Transverse colon (tissue), 4 donors: ENCODE measurements around the gene CABLES2. TPM values are rescaled to one million over a fixed set of nuclear protein-coding genes. Genes with fewer than 3 reads are reported as not detected.

Experiments
- DNase-seq: peaks from one replicate; pipeline ENCODE4 v3.0.0-alpha.2; 2019
- H3K27ac ChIP-seq, 4 donors: fragments of 200-600 bp; sonication (generic); 2 replicates each; pipeline ENCODE4 v1.5.1; 2016 to 2018; ENCODE audit warnings: inconsistent platforms in 4 of 4
- H3K27me3 ChIP-seq: fragments of 200-600 bp; sonication (generic); 2 replicates; pipeline ENCODE4 v1.5.1; 2017; ENCODE audit warnings: inconsistent platforms
- H3K36me3 ChIP-seq, 4 donors: fragments of 200-600 bp; sonication (generic); 2 replicates each; pipeline ENCODE4 v1.5.1; 2017 to 2019; ENCODE audit warnings: inconsistent platforms in 4 of 4
- H3K4me1 ChIP-seq, 4 donors: fragments of 200-600 bp; sonication (generic); 2 replicates each; pipeline ENCODE4 v1.5.1; 2017 to 2020; ENCODE audit warnings: inconsistent platforms in 4 of 4
- H3K4me3 ChIP-seq, 4 donors: fragments of 200-600 bp; sonication (generic); 1 replicate in 1 of 4; 2 replicates in 3 of 4; pipeline versions ENCODE4 v1.5.1 to v1.6.1; 2017 to 2019; ENCODE audit warnings: inconsistent platforms in 4 of 4
- H3K9me3 ChIP-seq, 2 donors: fragments of 200-600 bp; sonication (generic); 2 replicates each; pipeline ENCODE4 v1.5.1; 2017 to 2019; ENCODE audit warnings: inconsistent platforms in 2 of 2
- EP300 ChIP-seq: sonication (generic); formaldehyde crosslinking; IDR thresholded peaks from one replicate; pipeline ENCODE4 v1.6.1; 2017; ENCODE audit warnings: antibody characterized with exemption, low read depth
- POLR2A ChIP-seq: fragments of 450-650 bp; IDR thresholded peaks from one replicate; pipeline ENCODE4 v1.6.1; 2016; ENCODE audit warnings: antibody characterized with exemption, mild to moderate bottlenecking, moderate library complexity
- POLR2AphosphoS5 ChIP-seq, 3 donors: sonication (generic); formaldehyde crosslinking; IDR thresholded peaks; one replicate each; pipeline ENCODE4 v1.6.1; 2016; ENCODE audit warnings: antibody characterized with exemption in 3 of 3
- WGBS, 2 donors: methylation state at CpG; one replicate each; pipeline ENCODE4 v1.1.5; 2018; ENCODE audit warnings: low coverage in 1 of 2; 5-methylcytosine and 5-hydroxymethylcytosine counted together
- in situ Hi-C, 4 donors: fragments of 200-750 bp; cut with MboI; loops; one replicate each; pipeline versions ENCODE4 v1.15.0 to v1.15.1; 2017; ENCODE audit warnings: low sequenced_read_pairs in 3 of 4, low pct_ligation_motif_present in 1 of 4, low pct_unique_long_range_greater_than_20kb in 1 of 4
- intact Hi-C: fragments of 100-400 bp; cut with DNase I; formaldehyde crosslinking; loops from one replicate; pipeline ENCODE4 v1.15.1; 2023; ENCODE audit warnings: low total_unique reads
- total RNA-seq, 4 donors: library from RNA; depleted of rRNA; stranded (reverse); fragments of >200 nt; gene quantifications; one replicate each; pipeline ENCODE4 v1.1.0, GENCODE V29; 2016
- TF ChIP-seq, protein P1 (sequence below), 5 experiments: fragments of 200-600 bp in 3 of 5; fragments of 450-650 bp in 2 of 5; sonication (generic) in 3 of 5; IDR thresholded peaks; 1 replicate in 2 of 5; 2 replicates in 3 of 5; pipeline ENCODE4 v1.5.1; 2016 to 2017; ENCODE audit warnings: antibody characterized with exemption in 5 of 5, inconsistent platforms in 3 of 5, mild to moderate bottlenecking in 2 of 5, moderate library complexity in 1 of 5

CABLES2 gene
- total RNA-seq, 4 donors from 2014 or later, result 3.7 to 10.1 (median 8.5) TPM

DNA sequence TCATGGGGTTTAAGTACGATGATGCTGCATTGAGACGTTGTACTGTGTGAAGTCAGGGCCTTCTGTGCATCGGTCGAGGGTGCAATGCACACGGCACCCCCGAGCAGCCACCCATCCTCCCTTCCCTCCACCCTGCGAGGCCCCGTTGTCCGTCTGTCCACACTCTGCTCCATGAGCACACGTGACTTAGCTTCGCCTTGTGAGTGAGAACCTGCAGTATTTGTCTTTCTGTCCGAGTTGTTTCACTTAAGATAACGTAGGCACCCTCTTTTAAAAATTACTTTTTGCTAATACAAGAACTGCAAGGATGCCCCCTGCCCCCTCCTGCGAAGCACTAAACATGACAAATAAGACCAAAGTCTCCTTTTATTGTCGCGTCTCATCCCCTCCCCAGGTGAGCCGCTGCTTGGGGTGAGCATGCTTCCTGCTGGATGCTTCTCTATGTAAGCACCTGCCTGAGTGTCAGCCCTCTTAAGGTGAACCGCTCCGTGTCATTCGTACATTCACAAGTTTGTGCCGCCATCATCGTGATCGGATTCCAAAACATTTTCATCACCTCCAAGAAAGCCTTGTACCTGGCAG, 23.9 kb upstream of the CABLES2 start:
- Histone ChIP-seq H3K36me3 (no peaks in the 10 kb centered on the region), H3K4me3 (no peak overlapping the region), H3K27me3 (peaks cover 18% of the 10 kb centered on the region), H3K4me1 (peaks cover 9 to 47% (median 26%) of the 10 kb centered on the region in 4 donors), H3K9me3 (no peaks in the 10 kb centered on the region), H3K27ac (no peak overlapping the region)
- 40 to 49% methylated on average over 1 to 23 of the region's 23 CpGs for WGBS, 2 donors
- TF ChIP-seq, protein P1, sequence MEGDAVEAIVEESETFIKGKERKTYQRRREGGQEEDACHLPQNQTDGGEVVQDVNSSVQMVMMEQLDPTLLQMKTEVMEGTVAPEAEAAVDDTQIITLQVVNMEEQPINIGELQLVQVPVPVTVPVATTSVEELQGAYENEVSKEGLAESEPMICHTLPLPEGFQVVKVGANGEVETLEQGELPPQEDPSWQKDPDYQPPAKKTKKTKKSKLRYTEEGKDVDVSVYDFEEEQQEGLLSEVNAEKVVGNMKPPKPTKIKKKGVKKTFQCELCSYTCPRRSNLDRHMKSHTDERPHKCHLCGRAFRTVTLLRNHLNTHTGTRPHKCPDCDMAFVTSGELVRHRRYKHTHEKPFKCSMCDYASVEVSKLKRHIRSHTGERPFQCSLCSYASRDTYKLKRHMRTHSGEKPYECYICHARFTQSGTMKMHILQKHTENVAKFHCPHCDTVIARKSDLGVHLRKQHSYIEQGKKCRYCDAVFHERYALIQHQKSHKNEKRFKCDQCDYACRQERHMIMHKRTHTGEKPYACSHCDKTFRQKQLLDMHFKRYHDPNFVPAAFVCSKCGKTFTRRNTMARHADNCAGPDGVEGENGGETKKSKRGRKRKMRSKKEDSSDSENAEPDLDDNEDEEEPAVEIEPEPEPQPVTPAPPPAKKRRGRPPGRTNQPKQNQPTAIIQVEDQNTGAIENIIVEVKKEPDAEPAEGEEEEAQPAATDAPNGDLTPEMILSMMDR (IDR thresholded peaks at IDR 0.05), result no peak
- TF ChIP-seq POLR2AphosphoS5 (IDR thresholded peaks at IDR 0.05), result no peak
- TF ChIP-seq POLR2A, result no peak
- no peak for TF ChIP-seq EP300
- no peak for DNase-seq
- intact Hi-C loops (no loop called here), in situ Hi-C loops (no loop called here)

DNA sequence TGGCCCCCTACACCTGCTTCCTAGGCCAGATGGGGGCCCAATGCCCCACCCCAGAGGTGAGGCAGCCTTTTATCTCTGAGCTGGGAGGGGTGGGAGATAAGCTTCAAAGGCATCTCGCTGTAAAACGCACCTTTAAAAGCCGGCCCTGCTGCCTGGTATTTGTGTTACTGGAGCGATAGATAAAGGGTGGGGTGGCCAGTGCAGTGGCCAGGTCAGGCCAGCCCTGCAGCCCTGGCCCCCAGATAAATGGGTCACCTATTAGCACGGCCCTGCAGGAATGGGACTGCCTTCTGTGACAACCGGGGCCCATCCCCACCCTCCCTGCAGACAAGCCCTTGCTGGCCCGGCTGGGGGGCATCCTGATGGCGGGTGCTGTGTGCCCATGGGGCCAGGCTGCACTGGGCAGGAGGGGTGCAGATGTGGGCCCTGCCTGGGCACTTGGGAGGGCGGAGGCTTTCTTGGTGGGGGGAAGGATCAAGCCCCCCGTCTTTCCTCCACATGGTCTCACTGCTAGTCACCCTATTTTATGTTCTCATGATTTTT, 23.3 kb upstream of the CABLES2 start:
- no peak for DNase-seq
- no peak overlapping the region for H3K4me3 ChIP-seq
- peaks cover 12% of the 10 kb centered on the region for H3K27me3 ChIP-seq
- intact Hi-C loops, result no loop called here
- 49% methylated on average over 10 of the region's 10 CpGs; no CpG with 5 or more reads in 1 of the 2 donors for WGBS, 2 donors
- in situ Hi-C loops, result no loop called here
- no peak overlapping the region for H3K27ac ChIP-seq
- H3K36me3 ChIP-seq, result no peaks in the 10 kb centered on the region
- no peaks in the 10 kb centered on the region for H3K9me3 ChIP-seq
- peaks cover 9 to 47% (median 26%) of the 10 kb centered on the region in 4 donors for H3K4me1 ChIP-seq
- TF ChIP-seq POLR2AphosphoS5 (IDR thresholded peaks at IDR 0.05) (no peak), POLR2A (no peak), EP300 (no peak)
- TF ChIP-seq, protein P1 (IDR thresholded peaks at IDR 0.05), result no peak

DNA sequence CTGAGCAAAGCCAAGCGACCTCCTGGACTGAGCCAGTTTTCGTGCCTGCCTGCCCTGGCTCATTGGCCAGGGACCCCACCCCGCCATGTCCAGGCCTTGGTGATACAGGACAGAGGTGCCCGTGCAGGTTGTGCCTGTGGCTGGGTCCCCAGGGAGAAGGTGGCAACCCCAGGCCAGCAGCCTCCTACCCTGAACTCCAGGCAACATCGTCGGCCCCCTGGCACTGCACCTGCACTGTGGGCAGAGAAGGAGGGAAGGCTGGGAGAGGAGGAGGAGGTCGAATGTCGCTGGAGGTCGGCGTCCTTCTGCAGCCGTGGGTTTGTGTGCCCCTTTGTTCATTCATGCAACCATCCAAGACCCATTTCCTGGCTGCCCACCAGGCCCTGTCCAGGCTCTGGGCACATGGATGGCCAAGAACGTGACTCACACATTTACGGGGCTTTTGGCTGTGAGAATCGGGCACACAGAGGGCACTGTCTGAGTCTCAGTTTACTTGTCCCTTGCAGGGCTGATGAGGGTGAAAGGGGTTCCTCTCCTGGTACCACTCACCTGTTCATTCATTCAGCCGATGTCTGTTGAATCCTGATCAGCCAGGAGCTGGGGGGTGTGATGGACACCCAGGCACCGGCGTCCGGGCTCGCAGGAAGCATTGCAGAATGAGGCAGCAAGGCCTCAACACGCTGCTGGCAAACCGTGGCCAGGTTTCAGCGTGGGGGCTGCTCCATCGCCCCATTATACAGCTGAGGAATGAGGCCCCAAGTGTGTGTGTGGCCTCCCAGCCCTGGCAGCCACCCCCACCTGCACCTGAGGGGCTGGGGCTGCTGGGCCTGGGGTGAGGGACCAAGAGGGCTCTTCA, 22.6 kb upstream of the CABLES2 start:
- no peaks in the 10 kb centered on the region for H3K36me3 ChIP-seq
- H3K9me3 ChIP-seq, result no peaks in the 10 kb centered on the region
- no peak for DNase-seq
- peaks cover 9 to 47% (median 26%) of the 10 kb centered on the region in 4 donors for H3K4me1 ChIP-seq
- WGBS, 2 donors, result 77% methylated on average over 14 of the region's 23 CpGs; no CpG with 5 or more reads in 1 of the 2 donors
- in situ Hi-C loops, result no loop called here
- H3K4me3 ChIP-seq, result no peak overlapping the region
- intact Hi-C loops, result loop anchor here (5.0 kb wide), 1 partner anchor 463 kb away; no protein-coding TSS in a partner anchor
- H3K27me3 ChIP-seq, result peaks cover 9% of the 10 kb centered on the region
- TF ChIP-seq POLR2A (no peak), EP300 (no peak), POLR2AphosphoS5 (IDR thresholded peaks at IDR 0.05) (no peak)
- TF ChIP-seq, protein P1 (IDR thresholded peaks at IDR 0.05), result no peak
- no peak overlapping the region for H3K27ac ChIP-seq
